H1 (cell line): Measurements from ENCODE around the gene RAB22A.

Source experiments
- POLR2A ChIP-seq, 2 experiments: IDR thresholded peaks; 1 replicate in 1 of 2; 2 replicates in 1 of 2; pipeline ENCODE4 v1.6.1; 2011; ENCODE audit warnings: low read depth in 2 of 2, low read length in 2 of 2, mild to moderate bottlenecking in 2 of 2; ENCODE audit errors: control extremely low read depth in 1 of 2
- TBP ChIP-seq: IDR thresholded peaks from 2 replicates; pipeline ENCODE4 v1.6.1; 2011; ENCODE audit warnings: low read depth, low read length, improper control_type of control experiment

GRCh38 chr20:58372806-58373205 lies 63.3 kb downstream of the RAB22A start:
- peak; percentile 37; the same call in 1 of the 2 replicates for TF ChIP-seq TBP
- no peak for TF ChIP-seq POLR2A (IDR thresholded peaks at IDR 0.05; ENCODE audit: control extremely low read depth in 1 of 2, low read depth in 2 of 2, low read length in 2 of 2)
